ENCODE data around the gene PEPD.

PEPD gene

GRCh38 chr19:33374236-33374714, 147.3 kb downstream of the PEPD start:
- peak overlapping the region in 1 of 2 experiments; percentile 97 for H3K27ac ChIP-seq (ENCODE audit: insufficient read depth in 1 of 2, low read depth in 1 of 2, low read length in 2 of 2, poor library complexity in 1 of 2, severe bottlenecking in 2 of 2)
- ChIA-PET CTCF (interaction anchor here (0.9 to 3.0 kb wide), 16 partner anchors 10 to 132 kb away, joined by 3 to 15 read pairs (median 4); partner anchors contain the start of gene CEBPA), POLR2A (interaction anchor here (0.8 to 3.5 kb wide), 2 partner anchors 33 to 72 kb away, joined by 3 to 31 read pairs; partner anchors contain the start of gene CEBPA)
- peak overlapping the region; percentile 64 to 96 (median 81) for H3K4me3 ChIP-seq (ENCODE audit: control insufficient read depth in 1 of 7, extremely low read depth in 1 of 7, insufficient read depth in 4 of 7, low read depth in 2 of 7, low read length in 6 of 7)
- peaks cover 8 to 30% (median 23%) of the 10 kb centered on the region in 4 experiments for H3K4me1 ChIP-seq (ENCODE audit: control extremely low read depth in 1 of 4, control insufficient read depth in 4 of 4, insufficient read depth in 4 of 4, low read length in 3 of 4)
- H3K36me3 ChIP-seq (ENCODE audit: control insufficient read depth in 4 of 4, insufficient read depth in 4 of 4, low read length in 3 of 4) = peaks cover 2 to 12% (median 3%) of the 10 kb centered on the region in 4 experiments
- no peak for DNase-seq
- 2% methylated on average over 17 of the region's 22 CpGs for WGBS (ENCODE audit: insufficient coverage)
- no peaks in the 10 kb centered on the region for H3K27me3 ChIP-seq (replicated peaks in 2 of 5; ENCODE audit: control insufficient read depth in 4 of 5, insufficient read depth in 5 of 5, low read length in 4 of 5)
- H3K9me3 ChIP-seq (ENCODE audit: control extremely low read depth in 1 of 5, control insufficient read depth in 4 of 5, insufficient read depth in 2 of 5, low read depth in 1 of 5, low read length in 4 of 5) = no peaks in the 10 kb centered on the region

DNA sequence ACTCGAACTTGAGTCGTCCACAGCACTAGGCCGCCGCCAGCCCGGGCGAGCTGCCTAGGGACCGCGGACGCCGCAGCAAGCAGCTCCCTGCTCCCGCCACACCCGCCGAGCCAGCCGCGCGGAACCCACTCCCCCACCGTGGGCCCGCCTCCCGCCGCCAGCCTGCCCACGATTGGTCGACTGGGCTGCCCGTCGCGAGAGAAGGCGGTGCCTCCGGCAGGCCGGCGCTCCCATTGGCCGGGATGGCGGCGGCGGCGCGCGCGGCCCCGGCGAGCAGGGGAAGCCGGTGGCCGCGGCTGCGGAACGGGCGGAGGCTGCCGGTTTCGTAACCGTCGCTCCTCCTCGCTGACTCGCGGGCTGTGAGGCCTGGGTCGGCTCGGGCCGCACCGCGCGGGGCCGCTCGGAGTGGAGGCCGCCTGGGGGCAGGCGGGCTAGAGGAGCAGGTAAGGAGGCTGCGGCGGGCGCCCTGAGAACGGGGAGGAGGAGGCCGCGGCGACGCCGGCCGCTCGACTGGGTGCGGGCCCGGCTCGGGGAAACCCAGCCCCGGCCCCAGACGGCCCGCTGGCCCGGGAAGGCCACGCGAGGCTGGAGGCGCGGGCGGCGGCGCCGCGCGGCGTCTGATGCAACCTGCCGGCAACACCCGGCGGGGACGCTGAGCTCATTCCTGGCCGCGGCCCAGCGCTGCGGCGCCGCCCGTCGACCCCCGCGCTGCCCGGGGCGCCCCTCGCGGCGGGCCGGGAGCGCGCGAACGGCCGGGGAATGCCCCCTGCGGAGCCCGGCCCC, 147.9 kb downstream of the PEPD start, which contains the start of gene CEBPG:
CEBPG (plus strand) TSS at position 257 of the 783 bp plus-strand sequence. CDS start 5,531 bp downstream, outside the sequence.
- Histone ChIP-seq H3K4me1 (ENCODE audit: control extremely low read depth in 1 of 4, control insufficient read depth in 4 of 4, insufficient read depth in 4 of 4, low read length in 3 of 4) (peaks cover 8 to 30% (median 23%) of the 10 kb centered on the region in 4 experiments), H3K36me3 (ENCODE audit: control insufficient read depth in 4 of 4, insufficient read depth in 4 of 4, low read length in 3 of 4) (peaks cover 0 to 6% (median 0%) of the 10 kb centered on the region in 4 experiments), H3K27ac (ENCODE audit: insufficient read depth in 1 of 2, low read depth in 1 of 2, low read length in 2 of 2, poor library complexity in 1 of 2, severe bottlenecking in 2 of 2) (peak within 1 kb of the TSS; percentile 93 to 97), H3K27me3 (replicated peaks in 2 of 5; ENCODE audit: control insufficient read depth in 4 of 5, insufficient read depth in 5 of 5, low read length in 4 of 5) (no peaks in the 10 kb centered on the region), H3K4me3 (ENCODE audit: control insufficient read depth in 1 of 7, extremely low read depth in 1 of 7, insufficient read depth in 4 of 7, low read depth in 2 of 7, low read length in 6 of 7) (peak within 1 kb of the TSS; percentile 64 to 96 (median 81)), H3K9me3 (ENCODE audit: control extremely low read depth in 1 of 5, control insufficient read depth in 4 of 5, insufficient read depth in 2 of 5, low read depth in 1 of 5, low read length in 4 of 5) (no peaks in the 10 kb centered on the region)
- POLR2A ChIA-PET = interaction anchor here (0.8 to 3.5 kb wide), 3 partner anchors 12 to 71 kb away, joined by 3 to 31 read pairs (median 5); partner anchors contain the start of gene CEBPA
- CTCF ChIA-PET = interaction anchor here (1.0 to 3.0 kb wide), 16 partner anchors 10 to 132 kb away, joined by 3 to 15 read pairs (median 4); partner anchors contain the start of gene CEBPA
- WGBS (ENCODE audit: insufficient coverage) = under 1% methylated on average over 106 of the region's 118 CpGs
- DNase-seq = peak; percentile 94 to 97 (median 95)

- WGBS (ENCODE audit: insufficient coverage) = 100% methylated on average over 1 of the region's 4 CpGs
Measured at GRCh38 chr19:33370783-33371182, 150.8 kb downstream of the PEPD start.

DNA sequence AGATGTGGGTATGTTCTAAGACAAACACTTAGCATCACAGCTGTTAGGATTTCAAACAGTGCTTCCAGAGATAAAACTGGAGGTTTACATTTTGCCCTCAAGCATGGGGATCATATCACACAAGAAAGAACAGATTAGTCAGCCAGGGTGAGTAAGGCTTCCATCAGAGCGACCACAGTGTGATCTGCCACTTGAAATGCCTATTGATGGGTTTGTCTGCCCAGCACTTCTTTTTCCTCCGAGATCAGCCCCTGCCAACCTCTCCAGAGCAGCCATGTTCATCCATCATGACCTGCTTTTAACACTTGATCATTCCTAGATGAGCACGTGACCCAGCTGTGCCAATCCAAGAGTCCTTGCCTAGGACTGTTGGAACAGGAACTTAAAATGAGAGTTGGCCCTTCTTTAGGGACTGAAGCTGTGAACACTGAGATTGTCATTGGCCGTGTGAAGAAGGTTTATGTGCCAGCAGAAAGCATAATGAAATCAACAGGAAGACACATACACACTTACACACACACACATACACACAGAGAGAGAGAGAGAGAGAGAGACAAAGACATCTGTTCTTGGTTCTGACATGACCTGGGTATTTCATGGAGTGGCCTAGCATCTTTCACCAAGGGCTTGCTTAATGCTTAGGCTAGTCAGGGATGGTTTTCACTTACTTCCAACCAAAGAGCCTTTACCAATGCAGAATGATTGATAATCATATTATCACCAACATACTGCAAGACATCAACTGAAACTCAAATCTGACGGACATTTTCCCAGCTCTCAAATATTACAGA, 153.3 kb downstream of the PEPD start:
- WGBS (ENCODE audit: insufficient coverage) = 95% methylated on average over 3 of the region's 5 CpGs
- H3K9me3 ChIP-seq (ENCODE audit: control extremely low read depth in 1 of 5, control insufficient read depth in 4 of 5, insufficient read depth in 2 of 5, low read depth in 1 of 5, low read length in 4 of 5) = no peaks in the 10 kb centered on the region
- H3K36me3 ChIP-seq (ENCODE audit: control insufficient read depth in 4 of 4, insufficient read depth in 4 of 4, low read length in 3 of 4) = no peaks in the 10 kb centered on the region
- H3K27me3 ChIP-seq (replicated peaks in 2 of 5; ENCODE audit: control insufficient read depth in 4 of 5, insufficient read depth in 5 of 5, low read length in 4 of 5) = no peaks in the 10 kb centered on the region
- H3K4me3 ChIP-seq (ENCODE audit: control insufficient read depth in 1 of 7, extremely low read depth in 1 of 7, insufficient read depth in 4 of 7, low read depth in 2 of 7, low read length in 6 of 7) = no peak overlapping the region
- ChIA-PET CTCF (interaction anchor here (1.4 to 1.5 kb wide), 2 partner anchors 10 to 244 kb away, joined by 4 read pairs; no protein-coding TSS in a partner anchor), POLR2A (no interaction called here)
- H3K4me1 ChIP-seq (ENCODE audit: control extremely low read depth in 1 of 4, control insufficient read depth in 4 of 4, insufficient read depth in 4 of 4, low read length in 3 of 4) = peaks cover 0 to 12% (median 9%) of the 10 kb centered on the region in 4 experiments
- no peak overlapping the region for H3K27ac ChIP-seq (ENCODE audit: insufficient read depth in 1 of 2, low read depth in 1 of 2, low read length in 2 of 2, poor library complexity in 1 of 2, severe bottlenecking in 2 of 2)
- DNase-seq = no peak

More at GRCh38 chr19:33370783-33371182, 150.8 kb downstream of the PEPD start:
- Histone ChIP-seq H3K4me3 (ENCODE audit: control insufficient read depth in 1 of 7, extremely low read depth in 1 of 7, insufficient read depth in 4 of 7, low read depth in 2 of 7, low read length in 6 of 7) (no peak overlapping the region), H3K27me3 (replicated peaks in 2 of 5; ENCODE audit: control insufficient read depth in 4 of 5, insufficient read depth in 5 of 5, low read length in 4 of 5) (no peaks in the 10 kb centered on the region), H3K4me1 (ENCODE audit: control extremely low read depth in 1 of 4, control insufficient read depth in 4 of 4, insufficient read depth in 4 of 4, low read length in 3 of 4) (peaks cover 8 to 26% (median 22%) of the 10 kb centered on the region in 4 experiments), H3K27ac (ENCODE audit: insufficient read depth in 1 of 2, low read depth in 1 of 2, low read length in 2 of 2, poor library complexity in 1 of 2, severe bottlenecking in 2 of 2) (no peak overlapping the region), H3K9me3 (ENCODE audit: control extremely low read depth in 1 of 5, control insufficient read depth in 4 of 5, insufficient read depth in 2 of 5, low read depth in 1 of 5, low read length in 4 of 5) (no peaks in the 10 kb centered on the region), H3K36me3 (ENCODE audit: control insufficient read depth in 4 of 4, insufficient read depth in 4 of 4, low read length in 3 of 4) (peaks cover 0 to 3% (median 0%) of the 10 kb centered on the region in 4 experiments)
- CTCF ChIA-PET = interaction anchor here (0.6 to 1.2 kb wide), 2 partner anchors 13 to 295 kb away, joined by 3 to 4 read pairs; no protein-coding TSS in a partner anchor
- no peak for DNase-seq
- POLR2A ChIA-PET = no interaction called here

GRCh38 chr19:33366897-33367296, 154.7 kb downstream of the PEPD start:
- DNase-seq = no peak
- ChIA-PET POLR2A (interaction anchor here (0.7 kb wide), 1 partner anchor 10 kb away, joined by 3 read pairs; no protein-coding TSS in a partner anchor), CTCF (no interaction called here)
- Histone ChIP-seq H3K27ac (ENCODE audit: insufficient read depth in 1 of 2, low read depth in 1 of 2, low read length in 2 of 2, poor library complexity in 1 of 2, severe bottlenecking in 2 of 2) (no peak overlapping the region), H3K4me3 (ENCODE audit: control insufficient read depth in 1 of 7, extremely low read depth in 1 of 7, insufficient read depth in 4 of 7, low read depth in 2 of 7, low read length in 6 of 7) (no peak overlapping the region), H3K27me3 (replicated peaks in 2 of 5; ENCODE audit: control insufficient read depth in 4 of 5, insufficient read depth in 5 of 5, low read length in 4 of 5) (no peaks in the 10 kb centered on the region), H3K4me1 (ENCODE audit: control extremely low read depth in 1 of 4, control insufficient read depth in 4 of 4, insufficient read depth in 4 of 4, low read length in 3 of 4) (peaks cover 0 to 2% (median 1%) of the 10 kb centered on the region in 4 experiments), H3K9me3 (ENCODE audit: control extremely low read depth in 1 of 5, control insufficient read depth in 4 of 5, insufficient read depth in 2 of 5, low read depth in 1 of 5, low read length in 4 of 5) (no peaks in the 10 kb centered on the region), H3K36me3 (ENCODE audit: control insufficient read depth in 4 of 4, insufficient read depth in 4 of 4, low read length in 3 of 4) (no peaks in the 10 kb centered on the region)
- WGBS (ENCODE audit: insufficient coverage) = 98% methylated on average over 5 of the region's 5 CpGs

DNA sequence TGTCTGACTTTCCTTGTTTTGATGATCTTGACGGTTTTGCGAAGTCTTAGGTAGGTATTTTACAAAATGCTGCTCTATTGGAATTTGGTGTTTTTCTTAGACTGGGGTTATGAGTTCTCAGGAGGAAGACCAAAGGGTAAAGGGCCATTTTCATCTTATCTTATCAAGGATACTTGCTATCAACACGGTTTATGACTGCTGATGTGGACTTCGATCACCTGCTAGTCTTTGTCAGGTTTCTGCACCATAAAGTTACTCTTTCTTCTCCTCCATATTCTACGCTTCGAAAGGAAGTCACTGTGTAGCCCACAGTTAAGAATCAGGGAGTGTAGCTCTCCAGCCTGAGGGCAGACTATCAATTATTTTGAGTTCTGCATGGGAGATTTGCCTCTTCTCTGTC, 155.5 kb downstream of the PEPD start:
- H3K36me3 ChIP-seq (ENCODE audit: control insufficient read depth in 4 of 4, insufficient read depth in 4 of 4, low read length in 3 of 4) = no peaks in the 10 kb centered on the region
- POLR2A ChIA-PET = no interaction called here
- CTCF ChIA-PET = no interaction called here
- no peak overlapping the region for H3K4me3 ChIP-seq (ENCODE audit: control insufficient read depth in 1 of 7, extremely low read depth in 1 of 7, insufficient read depth in 4 of 7, low read depth in 2 of 7, low read length in 6 of 7)
- H3K27ac ChIP-seq (ENCODE audit: insufficient read depth in 1 of 2, low read depth in 1 of 2, low read length in 2 of 2, poor library complexity in 1 of 2, severe bottlenecking in 2 of 2) = no peak overlapping the region
- no peaks in the 10 kb centered on the region for H3K27me3 ChIP-seq (replicated peaks in 2 of 5; ENCODE audit: control insufficient read depth in 4 of 5, insufficient read depth in 5 of 5, low read length in 4 of 5)
- no peak for DNase-seq
- no peaks in the 10 kb centered on the region for H3K9me3 ChIP-seq (ENCODE audit: control extremely low read depth in 1 of 5, control insufficient read depth in 4 of 5, insufficient read depth in 2 of 5, low read depth in 1 of 5, low read length in 4 of 5)
- H3K4me1 ChIP-seq (ENCODE audit: control extremely low read depth in 1 of 4, control insufficient read depth in 4 of 4, insufficient read depth in 4 of 4, low read length in 3 of 4) = no peaks in the 10 kb centered on the region
- WGBS (ENCODE audit: insufficient coverage) = 96% methylated on average over 6 of the region's 6 CpGs

Data from common myeloid progenitor, CD34-positive (primary cell).